ENCODE measurements around the gene MAML2.

Gene MAML2

GRCh38 chr11:95926726-95927125, 416.3 kb downstream of the MAML2 start:
- DNase-seq = no peak

Measured in activated CD4-positive, alpha-beta T cell treated with anti-CD3 and anti-CD28 coated beads, Interleukin-2, amount 50 U/mL, for 48 hours (primary cell).